Central memory CD8-positive, alpha-beta T cell (primary cell): ENCODE data around the gene MYO16.

Source experiments
- ATAC-seq: fragments of 150-1000 bp; cut with Tn5 transposase; replicated peaks from 2 replicates; pipeline ENCODE4 v1.10.0; 2022; ENCODE audit warnings: mild to moderate bottlenecking, moderate FRiP score, moderate number of reproducible peaks; ENCODE audit not compliant: poor library complexity, severe bottlenecking; ENCODE audit errors: extremely low read depth
- DNase-seq, 2 donors: peaks; one replicate each; pipeline ENCODE4 v3.0.0; 2021; ENCODE audit warnings: low spot score in 2 of 2
- H3K27ac Mint-ChIP-seq: one replicate; pipeline ENCODE4 v1.8.0; 2022; ENCODE audit warnings: low read depth, mild to moderate bottlenecking, moderate library complexity, mixed read lengths
- H3K27me3 Mint-ChIP-seq: one replicate; pipeline ENCODE4 v1.8.0; 2022; ENCODE audit warnings: mixed read lengths
- H3K36me3 Mint-ChIP-seq: one replicate; pipeline ENCODE4 v1.8.0; 2022; ENCODE audit warnings: mild to moderate bottlenecking, moderate library complexity, mixed read lengths; ENCODE audit not compliant: insufficient read depth
- H3K4me1 Mint-ChIP-seq: one replicate; pipeline ENCODE4 v1.8.0; 2022; ENCODE audit warnings: mixed read lengths
- H3K4me3 Mint-ChIP-seq: one replicate; pipeline ENCODE4 v1.8.0; 2022; ENCODE audit warnings: mild to moderate bottlenecking, moderate library complexity, mixed read lengths
- H3K9me3 Mint-ChIP-seq: one replicate; pipeline ENCODE4 v1.8.0; 2022; ENCODE audit warnings: mixed read lengths

Gene MYO16

DNA sequence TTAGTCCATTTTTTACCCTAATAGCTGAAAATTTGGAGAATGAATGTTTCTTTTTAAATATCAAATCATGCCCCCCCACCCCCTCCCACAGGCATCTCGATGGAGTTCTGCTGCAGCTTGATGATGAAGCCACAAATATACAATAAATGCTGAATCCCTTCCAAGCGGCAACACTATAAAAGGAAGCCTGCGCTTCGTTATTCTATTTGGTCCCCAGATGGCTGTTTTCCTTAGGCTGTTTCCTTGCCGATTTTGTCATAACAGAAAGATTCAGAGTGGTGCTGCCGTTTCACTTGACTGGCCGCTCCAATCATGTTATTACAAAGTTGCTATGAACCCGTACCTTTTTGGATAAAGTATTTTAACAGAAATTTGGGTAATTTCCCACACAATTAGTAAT is 79.5 kb downstream of the MYO16 start:
- no peak overlapping the region for H3K4me3 Mint-ChIP-seq
- no peak overlapping the region for H3K27ac Mint-ChIP-seq
- no peaks in the 10 kb centered on the region for H3K36me3 Mint-ChIP-seq
- no peaks in the 10 kb centered on the region for H3K9me3 Mint-ChIP-seq
- no peak for ATAC-seq
- DNase-seq, result no peak
- H3K27me3 Mint-ChIP-seq, result no peaks in the 10 kb centered on the region
- no peaks in the 10 kb centered on the region for H3K4me1 Mint-ChIP-seq

DNA sequence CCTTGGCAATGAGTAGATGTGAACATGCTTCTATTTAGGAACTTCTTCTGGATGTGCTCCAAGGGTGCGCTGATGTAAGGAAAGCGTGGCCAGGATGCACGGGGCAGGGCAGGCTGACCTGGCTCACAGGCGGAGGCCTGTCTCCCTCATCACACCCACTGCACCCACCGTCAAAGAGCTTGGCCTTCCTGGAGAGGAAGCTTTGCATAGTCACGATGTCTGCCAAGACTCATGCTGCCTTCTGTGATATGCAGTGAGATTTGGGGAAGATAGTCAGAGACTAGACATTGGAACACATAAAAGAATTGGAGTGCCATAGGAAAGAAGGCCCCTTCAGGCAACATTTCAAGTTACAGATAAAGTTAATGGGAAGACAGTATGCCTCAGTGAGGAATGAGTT is 82.0 kb downstream of the MYO16 start:
- DNase-seq (no peak), ATAC-seq (no peak)
- Mint-ChIP-seq H3K27me3 (no peaks in the 10 kb centered on the region), H3K36me3 (no peaks in the 10 kb centered on the region), H3K4me3 (no peak overlapping the region), H3K4me1 (no peaks in the 10 kb centered on the region), H3K9me3 (peaks cover 14% of the 10 kb centered on the region), H3K27ac (no peak overlapping the region)

DNA sequence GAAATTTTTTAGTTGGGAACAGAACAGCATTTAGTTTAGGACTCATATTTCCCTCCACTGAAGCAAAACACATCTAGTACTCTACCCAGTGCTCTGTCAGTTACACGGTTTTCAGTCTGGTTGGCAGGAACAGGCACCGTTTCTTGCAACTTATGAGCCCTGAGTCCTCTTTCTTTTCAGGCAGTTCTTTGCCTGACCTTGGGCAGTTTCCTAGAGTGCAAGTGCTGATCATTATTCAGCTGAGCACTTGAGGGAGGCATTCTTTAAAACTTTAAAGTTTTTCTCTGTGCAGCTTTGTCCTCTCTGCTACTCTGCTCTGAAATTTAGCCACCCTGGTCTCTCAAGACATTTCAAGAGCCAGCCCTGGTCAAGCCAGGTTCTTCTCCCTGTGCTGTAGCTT is 96.1 kb downstream of the MYO16 start:
- no peaks in the 10 kb centered on the region for H3K4me1 Mint-ChIP-seq
- peaks cover 12% of the 10 kb centered on the region for H3K9me3 Mint-ChIP-seq
- no peaks in the 10 kb centered on the region for H3K36me3 Mint-ChIP-seq
- DNase-seq, result no peak
- H3K27me3 Mint-ChIP-seq, result no peaks in the 10 kb centered on the region
- no peak overlapping the region for H3K27ac Mint-ChIP-seq
- no peak for ATAC-seq
- no peak overlapping the region for H3K4me3 Mint-ChIP-seq

DNA sequence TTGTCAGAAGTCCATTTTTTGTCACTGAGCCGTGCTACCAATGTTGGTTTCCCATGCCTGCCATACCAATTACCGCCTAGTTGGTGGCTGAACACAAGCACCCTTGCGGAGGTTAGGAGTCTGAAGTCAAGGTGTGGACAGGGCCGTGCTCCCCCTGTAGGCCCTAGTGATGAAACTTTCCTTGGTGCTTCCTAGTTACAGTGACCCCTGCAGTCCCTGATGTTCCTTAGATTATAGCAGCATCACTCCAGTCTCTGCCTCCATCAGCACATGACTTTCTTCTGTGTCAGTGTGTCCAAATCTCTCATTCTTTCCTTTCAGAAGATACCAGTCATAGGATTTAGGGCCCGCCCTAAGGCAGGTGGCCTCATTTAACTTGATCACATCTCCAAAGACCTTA is 99.0 kb downstream of the MYO16 start:
- ATAC-seq, result no peak
- no peaks in the 10 kb centered on the region for H3K27me3 Mint-ChIP-seq
- H3K27ac Mint-ChIP-seq, result no peak overlapping the region
- no peaks in the 10 kb centered on the region for H3K4me1 Mint-ChIP-seq
- H3K4me3 Mint-ChIP-seq, result no peak overlapping the region
- DNase-seq, result no peak
- peaks cover 13% of the 10 kb centered on the region for H3K9me3 Mint-ChIP-seq
- H3K36me3 Mint-ChIP-seq, result no peaks in the 10 kb centered on the region

DNA sequence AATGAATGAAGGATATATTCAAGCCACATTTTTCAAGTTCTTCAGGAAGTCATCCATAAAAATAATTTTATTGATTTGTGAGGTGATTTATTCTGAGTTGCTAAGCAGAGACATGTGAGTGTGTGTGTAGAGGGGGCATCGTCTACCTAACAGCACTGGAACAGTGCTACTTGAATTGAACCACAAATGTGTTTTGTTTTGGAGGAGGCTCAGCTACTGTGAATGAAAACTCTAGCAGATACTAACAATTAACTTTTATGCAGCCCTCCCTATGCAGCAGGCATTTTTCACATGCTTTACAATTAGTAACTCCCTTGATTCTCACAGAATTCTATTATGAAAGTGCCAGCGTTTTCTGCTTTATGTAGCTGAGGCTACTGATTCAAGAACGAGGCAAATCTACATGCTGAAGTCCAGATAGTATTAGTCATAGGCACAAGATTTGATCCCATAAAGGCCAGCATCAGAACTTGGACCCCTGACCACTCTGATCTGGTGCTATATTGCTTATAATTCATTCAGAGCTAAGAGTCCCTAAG is 103.7 kb downstream of the MYO16 start:
- Mint-ChIP-seq H3K4me3 (no peak overlapping the region), H3K4me1 (no peaks in the 10 kb centered on the region), H3K27ac (no peak overlapping the region), H3K9me3 (peaks cover 18% of the 10 kb centered on the region), H3K36me3 (no peaks in the 10 kb centered on the region), H3K27me3 (no peaks in the 10 kb centered on the region)
- no peak for ATAC-seq
- no peak for DNase-seq

DNA sequence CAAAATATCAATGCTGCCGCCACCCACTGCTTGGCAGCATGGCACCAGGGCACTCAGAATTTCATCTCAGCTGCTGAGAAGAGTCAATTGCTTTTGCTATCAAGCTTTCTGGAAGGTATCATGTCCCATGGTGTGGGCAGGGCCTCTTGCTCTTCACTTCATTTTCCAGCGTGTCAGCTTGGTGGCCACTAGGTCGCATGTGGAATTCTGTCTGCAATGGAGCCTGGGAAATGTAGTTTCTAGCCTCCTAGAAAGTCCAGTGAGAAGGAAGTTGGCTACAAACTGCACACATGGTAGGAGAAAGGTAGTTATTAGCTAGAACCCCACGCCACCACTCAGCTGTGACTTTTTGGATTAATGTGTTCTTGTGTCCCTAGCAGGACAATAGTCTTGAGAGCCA is 105.3 kb downstream of the MYO16 start:
- no peak for DNase-seq
- H3K27ac Mint-ChIP-seq, result no peak overlapping the region
- H3K36me3 Mint-ChIP-seq, result no peaks in the 10 kb centered on the region
- H3K9me3 Mint-ChIP-seq, result peaks cover 26% of the 10 kb centered on the region
- H3K4me3 Mint-ChIP-seq, result no peak overlapping the region
- ATAC-seq, result no peak
- no peaks in the 10 kb centered on the region for H3K27me3 Mint-ChIP-seq
- H3K4me1 Mint-ChIP-seq, result no peaks in the 10 kb centered on the region

DNA sequence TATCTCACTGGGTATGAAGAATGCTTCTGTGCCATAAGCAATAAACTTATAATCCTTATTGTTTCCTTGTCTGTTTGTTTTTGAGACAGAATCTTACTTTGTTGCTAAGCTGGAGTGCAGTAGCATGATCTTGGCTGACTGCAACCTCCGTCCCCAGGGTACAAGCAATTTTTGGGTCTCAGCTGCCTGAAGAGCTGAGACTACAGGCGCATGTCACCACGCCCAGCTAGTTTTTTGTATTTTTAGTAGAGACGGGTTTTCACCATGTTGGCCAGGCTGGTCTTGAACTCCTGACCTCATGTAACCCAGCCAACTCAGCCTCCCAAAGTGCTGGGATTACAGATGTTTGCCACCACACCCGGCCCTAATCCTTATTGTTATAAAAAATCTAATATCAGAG is 112.5 kb downstream of the MYO16 start:
- no peak overlapping the region for H3K27ac Mint-ChIP-seq
- H3K36me3 Mint-ChIP-seq, result no peaks in the 10 kb centered on the region
- H3K9me3 Mint-ChIP-seq, result peaks cover 21% of the 10 kb centered on the region

DNA sequence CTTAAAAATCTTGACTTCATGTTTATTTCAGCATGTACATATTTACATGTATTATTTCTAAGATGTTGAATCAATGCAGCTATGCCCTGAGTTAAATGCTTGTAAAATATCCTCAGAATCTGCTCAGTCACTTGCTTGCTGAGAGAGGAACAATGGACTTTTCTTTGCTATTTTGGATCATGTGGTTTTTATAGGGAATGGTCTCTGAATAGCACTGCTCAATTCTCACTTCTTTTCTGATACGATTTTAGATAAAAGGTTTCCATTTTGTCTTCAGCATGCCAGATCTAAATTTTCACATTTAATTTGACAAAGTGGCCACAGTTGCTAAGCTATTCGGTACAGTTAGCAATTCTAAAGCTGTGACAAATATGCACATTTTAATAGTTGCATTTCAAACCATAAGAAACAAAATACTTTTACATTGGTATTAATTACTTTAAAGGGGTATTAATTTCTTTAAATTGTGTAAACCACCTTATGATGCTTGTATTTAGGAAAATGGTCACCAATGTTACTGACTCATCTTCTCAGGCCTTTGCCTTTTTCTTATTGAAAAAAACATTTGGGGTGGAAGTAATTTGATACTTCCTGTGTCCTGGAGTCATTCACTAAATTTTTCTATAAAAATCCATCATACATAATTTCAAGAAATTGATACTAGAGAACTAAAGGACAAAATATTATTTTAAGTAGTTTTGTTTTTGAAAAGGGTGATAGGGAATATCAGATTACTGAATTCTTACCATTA is 113.5 kb downstream of the MYO16 start:
- Mint-ChIP-seq H3K4me3 (no peak overlapping the region), H3K27ac (no peak overlapping the region), H3K27me3 (no peaks in the 10 kb centered on the region), H3K9me3 (peaks cover 19% of the 10 kb centered on the region), H3K4me1 (no peaks in the 10 kb centered on the region), H3K36me3 (no peaks in the 10 kb centered on the region)
- DNase-seq (no peak), ATAC-seq (no peak)

More for the DNA sequence above, 112.5 kb downstream of the MYO16 start:
- DNase-seq (no peak), ATAC-seq (no peak)
- no peaks in the 10 kb centered on the region for H3K27me3 Mint-ChIP-seq
- H3K4me3 Mint-ChIP-seq, result no peak overlapping the region
- H3K4me1 Mint-ChIP-seq, result no peaks in the 10 kb centered on the region

DNA sequence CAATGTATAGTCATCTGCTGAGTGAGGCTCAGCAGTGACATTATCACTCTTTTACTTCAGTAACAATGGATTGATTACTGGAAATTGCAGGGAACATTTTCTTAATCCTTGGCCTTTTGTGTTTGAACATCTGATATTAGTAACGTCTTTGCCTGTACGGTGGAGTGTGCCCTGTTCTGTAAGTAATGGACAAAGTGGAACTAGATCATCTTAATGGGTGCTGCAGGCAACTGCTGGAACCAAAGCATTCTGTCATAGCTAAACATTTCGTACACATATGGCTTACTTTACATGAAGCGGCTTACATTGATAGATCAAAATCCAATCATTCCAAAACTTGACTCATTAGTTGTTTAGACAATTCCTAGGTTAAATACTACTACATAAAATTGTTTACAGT is 114.1 kb downstream of the MYO16 start:
- Mint-ChIP-seq H3K36me3 (no peaks in the 10 kb centered on the region), H3K4me1 (no peaks in the 10 kb centered on the region), H3K27me3 (no peaks in the 10 kb centered on the region), H3K9me3 (peaks cover 12% of the 10 kb centered on the region), H3K4me3 (no peak overlapping the region), H3K27ac (no peak overlapping the region)
- DNase-seq (no peak), ATAC-seq (no peak)

DNA sequence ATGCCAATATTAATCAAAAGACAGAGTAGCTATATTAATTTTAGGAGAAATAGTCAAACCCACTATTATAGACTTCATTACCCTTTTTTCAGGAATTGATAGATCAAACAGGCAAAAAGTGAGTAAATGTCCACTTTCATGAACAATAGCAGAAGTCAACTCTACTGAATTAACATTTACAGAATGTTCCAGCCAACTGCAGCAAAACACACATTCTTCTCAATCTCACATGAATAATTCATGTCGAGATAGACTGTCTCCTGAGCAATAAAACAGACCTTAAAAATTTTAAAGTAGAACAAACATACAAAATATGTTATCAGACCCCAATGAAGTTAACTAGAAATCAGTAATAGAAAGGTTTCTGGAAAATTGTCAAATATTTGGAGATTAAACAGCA is 118.4 kb downstream of the MYO16 start:
- no peak overlapping the region for H3K4me3 Mint-ChIP-seq
- H3K4me1 Mint-ChIP-seq, result no peaks in the 10 kb centered on the region
- no peaks in the 10 kb centered on the region for H3K27me3 Mint-ChIP-seq
- no peak for DNase-seq
- no peaks in the 10 kb centered on the region for H3K9me3 Mint-ChIP-seq
- no peak overlapping the region for H3K27ac Mint-ChIP-seq
- no peak for ATAC-seq
- H3K36me3 Mint-ChIP-seq, result no peaks in the 10 kb centered on the region

DNA sequence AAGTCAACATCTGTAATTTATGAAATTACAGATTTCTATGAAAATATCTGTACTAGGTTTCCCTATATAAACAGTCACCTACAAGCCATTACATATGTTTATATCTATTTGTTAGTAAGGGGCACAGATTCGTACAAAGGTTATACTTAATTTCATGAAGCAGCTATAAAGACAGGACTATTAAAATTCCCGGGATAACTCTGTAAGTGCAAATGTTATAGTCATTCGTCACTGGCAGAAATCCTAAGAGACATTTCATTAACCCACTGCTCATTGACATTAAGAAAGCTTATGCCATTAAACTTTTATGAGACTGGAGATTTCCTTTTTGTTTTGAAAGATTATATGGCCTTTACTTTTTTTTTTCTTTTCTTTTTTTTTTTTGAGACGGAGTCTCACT is 122.9 kb downstream of the MYO16 start:
- Mint-ChIP-seq H3K9me3 (no peaks in the 10 kb centered on the region), H3K4me1 (no peaks in the 10 kb centered on the region), H3K27ac (no peak overlapping the region), H3K36me3 (no peaks in the 10 kb centered on the region), H3K4me3 (no peak overlapping the region), H3K27me3 (no peaks in the 10 kb centered on the region)
- ATAC-seq (no peak), DNase-seq (no peak)

DNA sequence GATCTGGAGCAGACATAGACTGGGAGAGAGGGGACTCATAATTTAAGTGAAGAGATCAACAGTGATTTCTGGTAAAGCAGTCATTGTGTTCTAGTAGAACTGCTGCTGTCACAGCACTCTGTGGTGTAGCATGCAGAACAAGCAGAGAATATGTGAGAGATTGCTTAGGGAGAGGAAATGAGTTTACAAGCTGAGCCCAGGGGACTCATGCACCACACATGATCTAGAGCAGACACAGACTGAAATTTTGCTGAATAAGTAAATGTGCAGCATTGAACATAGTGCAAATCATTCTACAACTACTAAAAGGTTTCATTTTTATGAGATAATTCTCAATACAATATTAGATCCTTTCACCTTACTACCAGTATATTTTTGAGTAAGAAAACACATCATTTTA is 125.7 kb downstream of the MYO16 start:
- H3K27ac Mint-ChIP-seq, result no peak overlapping the region
- ATAC-seq, result no peak
- no peaks in the 10 kb centered on the region for H3K4me1 Mint-ChIP-seq
- DNase-seq, result no peak
- H3K9me3 Mint-ChIP-seq, result no peaks in the 10 kb centered on the region
- no peaks in the 10 kb centered on the region for H3K27me3 Mint-ChIP-seq
- H3K36me3 Mint-ChIP-seq, result no peaks in the 10 kb centered on the region
- H3K4me3 Mint-ChIP-seq, result no peak overlapping the region

DNA sequence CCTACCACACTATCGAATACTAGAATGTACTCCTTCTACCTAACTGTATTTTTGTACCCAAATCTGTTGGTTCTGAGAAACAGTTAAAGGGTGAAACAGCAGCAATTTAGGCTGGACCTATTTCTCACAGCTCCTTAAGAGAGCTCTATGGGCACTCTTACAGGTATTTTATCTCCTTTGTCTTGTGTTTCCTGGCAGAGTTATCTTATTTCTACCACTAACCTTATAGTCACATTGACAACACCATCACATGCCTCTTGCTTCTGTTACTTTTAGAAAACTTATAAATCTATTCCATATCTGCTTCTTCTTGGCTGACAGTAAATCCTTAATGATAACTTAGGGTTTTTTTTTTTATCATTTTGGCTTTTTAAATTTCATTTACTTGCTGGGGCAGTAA is 130.7 kb downstream of the MYO16 start:
- no peak for ATAC-seq
- Mint-ChIP-seq H3K4me1 (no peaks in the 10 kb centered on the region), H3K36me3 (peaks cover 2% of the 10 kb centered on the region), H3K27me3 (no peaks in the 10 kb centered on the region), H3K4me3 (no peak overlapping the region), H3K27ac (no peak overlapping the region), H3K9me3 (no peaks in the 10 kb centered on the region)
- no peak for DNase-seq
